ENCODE results near the gene MOB3B. TPM values are rescaled to one million over a fixed set of nuclear protein-coding genes. Genes with fewer than 3 reads are reported as not detected.
"Not testable (repeated sequence)": the region's sequence is repeated elsewhere in the genome, so short reads cannot be mapped to it uniquely, and the experiment has no call there.

Gene MOB3B
- total RNA-seq, 1 experiment from 2014 or later, result not detected

- in situ Hi-C loops (cut with HindIII; ENCODE audit: low sequenced_read_pairs), result no loop called here
Measured at GRCh38 chr9:27437652-27438373, 91.8 kb downstream of the MOB3B start.

GRCh38 chr9:27436234-27436633 lies 93.4 kb downstream of the MOB3B start:
- in situ Hi-C loops (cut with HindIII; ENCODE audit: low sequenced_read_pairs), result no loop called here
- DNase-seq (ENCODE audit: low spot score), result no peak

More at GRCh38 chr9:27437652-27438373, 91.8 kb downstream of the MOB3B start:
- DNase-seq (ENCODE audit: low spot score), result no peak

- no peak for DNase-seq (ENCODE audit: low spot score)
- in situ Hi-C loops (cut with HindIII; ENCODE audit: low sequenced_read_pairs), result no loop called here
Measured at GRCh38 chr9:27433631-27434325, 95.8 kb downstream of the MOB3B start.

GRCh38 chr9:27432308-27432707 lies 97.3 kb downstream of the MOB3B start:
- DNase-seq (ENCODE audit: low spot score), result no peak
- in situ Hi-C loops (cut with HindIII; ENCODE audit: low sequenced_read_pairs), result no loop called here

- in situ Hi-C loops (cut with HindIII; ENCODE audit: low sequenced_read_pairs), result no loop called here
Measured at GRCh38 chr9:27431543-27432147, 98.0 kb downstream of the MOB3B start.

DNA sequence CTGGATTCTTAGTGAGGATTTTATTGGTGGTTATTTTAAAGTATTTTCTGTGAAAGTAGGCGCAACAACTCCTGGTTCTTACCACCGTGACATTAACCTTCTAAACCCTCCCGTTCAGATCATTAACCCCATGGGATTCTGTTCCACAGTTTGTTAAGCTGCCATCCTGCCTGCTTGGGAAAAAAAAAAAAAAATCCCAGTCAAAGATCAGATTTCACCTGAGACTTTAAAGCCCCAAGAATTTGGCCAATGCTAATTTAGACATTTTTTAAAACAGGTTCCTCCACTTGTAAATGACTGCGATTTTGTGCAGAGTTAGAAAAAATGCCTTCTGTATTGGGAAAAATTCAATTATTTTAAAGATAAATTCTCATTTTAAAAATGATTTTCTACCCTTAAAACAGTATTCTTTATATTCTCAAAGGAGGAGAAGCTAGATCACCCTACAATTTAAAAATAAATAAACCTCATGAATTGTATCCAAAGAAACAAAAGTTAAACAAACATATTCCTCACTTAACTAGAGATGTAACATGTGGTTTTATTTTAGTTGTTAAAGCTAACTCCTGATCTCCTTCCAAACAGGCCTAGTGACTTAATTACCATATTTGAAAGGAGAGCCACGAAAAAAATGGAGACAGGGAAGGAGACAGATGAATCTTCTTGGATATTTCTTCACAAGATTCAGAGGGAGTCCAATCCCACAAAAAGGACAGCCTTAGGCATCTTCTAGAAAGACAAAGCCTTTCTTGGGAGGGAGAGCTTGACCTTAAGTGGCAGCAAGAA lies 98.7 kb downstream of the MOB3B start:
- in situ Hi-C loops (cut with HindIII; ENCODE audit: low sequenced_read_pairs), result no loop called here
- DNase-seq (ENCODE audit: low spot score), result no peak

More at GRCh38 chr9:27431543-27432147, 98.0 kb downstream of the MOB3B start:
- no peak for DNase-seq (ENCODE audit: low spot score)

- in situ Hi-C loops (cut with HindIII; ENCODE audit: low sequenced_read_pairs), result no loop called here
- no peak for DNase-seq (ENCODE audit: low spot score)
Measured at GRCh38 chr9:27429917-27430316, 99.7 kb downstream of the MOB3B start.

DNA sequence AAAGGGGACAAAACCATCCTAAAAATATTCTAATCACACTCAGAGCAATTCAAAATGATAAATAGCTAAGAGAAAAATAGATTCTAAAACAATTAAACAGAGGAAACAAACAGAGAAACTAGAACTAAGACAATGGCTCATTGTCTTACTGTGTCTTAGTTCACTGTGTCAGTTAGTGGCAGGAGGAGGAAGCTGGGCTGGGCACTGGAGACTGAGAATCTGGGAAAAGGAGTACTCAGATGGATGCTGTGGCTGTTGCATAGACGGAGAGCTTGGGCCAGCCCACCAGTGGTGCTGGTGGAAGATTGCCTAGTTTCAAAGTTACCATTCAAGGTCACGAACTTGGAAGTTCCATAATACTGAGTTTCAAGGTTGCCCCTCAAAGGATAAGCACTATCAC lies 100.2 kb downstream of the MOB3B start:
- no peak for DNase-seq (ENCODE audit: low spot score)
- in situ Hi-C loops (cut with HindIII; ENCODE audit: low sequenced_read_pairs), result no loop called here

DNA sequence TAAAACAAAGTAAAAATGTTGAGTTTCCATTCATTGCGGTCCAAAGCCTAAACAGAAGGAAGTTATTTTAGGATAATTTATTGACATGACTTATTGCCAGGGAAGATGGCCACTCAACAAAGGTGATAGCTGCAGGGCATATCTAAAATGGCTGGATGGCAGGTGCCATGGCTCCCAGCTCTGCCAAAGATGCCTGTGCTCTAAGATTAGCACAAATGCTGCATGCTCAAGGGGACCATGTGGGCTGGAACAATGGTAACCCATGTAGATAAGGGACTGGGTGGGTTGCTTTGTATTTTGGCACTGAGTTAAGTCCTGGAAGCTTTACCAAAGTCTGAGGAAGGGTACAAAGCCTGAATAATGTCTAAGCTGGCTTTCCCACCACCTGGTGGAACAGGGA lies 101.1 kb downstream of the MOB3B start:
- no peak for DNase-seq (ENCODE audit: low spot score)
- in situ Hi-C loops (cut with HindIII; ENCODE audit: low sequenced_read_pairs), result no loop called here

DNA sequence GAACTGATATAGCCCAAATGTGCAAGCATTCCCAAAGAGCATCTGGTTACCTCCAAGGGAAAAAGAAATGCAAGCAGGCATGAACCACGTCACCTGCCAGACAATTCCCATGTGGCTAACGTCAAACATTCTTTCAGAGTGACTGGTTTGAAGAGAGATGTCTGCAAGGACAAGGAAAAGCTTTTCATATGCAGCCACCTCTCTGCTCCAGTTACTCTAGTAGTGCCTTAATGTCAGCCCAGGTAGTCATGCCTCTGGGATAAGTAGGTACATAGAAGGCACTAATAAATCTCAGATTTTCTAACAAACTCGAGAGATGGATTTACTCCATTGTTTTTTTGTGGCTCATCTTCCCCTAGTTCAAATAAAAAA lies 102.4 kb downstream of the MOB3B start:
- DNase-seq (ENCODE audit: low spot score), result no peak
- in situ Hi-C loops (cut with HindIII; ENCODE audit: low sequenced_read_pairs), result no loop called here

DNA sequence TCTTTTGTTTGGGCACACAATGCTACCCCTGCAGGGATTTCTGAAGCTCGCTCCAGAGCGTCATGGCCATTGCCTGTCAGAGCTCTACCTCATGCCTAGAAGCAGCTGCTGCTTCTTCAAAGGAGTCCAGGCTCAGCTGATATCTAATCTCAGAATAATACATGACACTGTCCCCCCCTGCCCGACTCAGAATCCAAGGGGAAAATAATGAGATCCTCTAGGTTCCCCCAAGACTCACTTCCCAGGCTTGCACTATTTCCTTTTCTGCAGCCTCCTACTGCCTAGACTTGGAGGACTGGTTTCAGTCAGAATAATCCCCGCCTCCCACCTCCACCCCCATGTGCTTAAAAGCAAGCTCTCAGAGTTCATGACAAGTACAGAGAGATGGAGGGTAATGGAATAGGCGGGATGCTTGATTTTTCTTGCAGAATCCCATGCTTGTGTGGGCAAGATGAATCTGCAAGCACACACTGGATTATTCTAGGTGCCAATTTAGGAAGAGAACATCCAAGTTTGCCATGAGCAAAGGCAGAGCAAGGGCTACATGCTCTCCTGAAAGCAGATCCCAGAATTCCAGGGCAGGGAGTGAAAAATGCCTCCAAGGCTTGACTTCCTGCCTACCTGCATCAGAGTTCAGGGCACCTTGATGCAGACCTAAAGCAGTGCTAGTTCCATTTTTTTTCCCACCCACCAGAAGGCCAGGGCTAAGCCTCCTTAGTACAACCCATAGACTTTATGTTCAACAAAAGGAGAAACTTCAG lies 102.9 kb downstream of the MOB3B start:
- peak; percentile 69 for DNase-seq (ENCODE audit: low spot score)
- in situ Hi-C loops (cut with HindIII; ENCODE audit: low sequenced_read_pairs), result no loop called here

DNA sequence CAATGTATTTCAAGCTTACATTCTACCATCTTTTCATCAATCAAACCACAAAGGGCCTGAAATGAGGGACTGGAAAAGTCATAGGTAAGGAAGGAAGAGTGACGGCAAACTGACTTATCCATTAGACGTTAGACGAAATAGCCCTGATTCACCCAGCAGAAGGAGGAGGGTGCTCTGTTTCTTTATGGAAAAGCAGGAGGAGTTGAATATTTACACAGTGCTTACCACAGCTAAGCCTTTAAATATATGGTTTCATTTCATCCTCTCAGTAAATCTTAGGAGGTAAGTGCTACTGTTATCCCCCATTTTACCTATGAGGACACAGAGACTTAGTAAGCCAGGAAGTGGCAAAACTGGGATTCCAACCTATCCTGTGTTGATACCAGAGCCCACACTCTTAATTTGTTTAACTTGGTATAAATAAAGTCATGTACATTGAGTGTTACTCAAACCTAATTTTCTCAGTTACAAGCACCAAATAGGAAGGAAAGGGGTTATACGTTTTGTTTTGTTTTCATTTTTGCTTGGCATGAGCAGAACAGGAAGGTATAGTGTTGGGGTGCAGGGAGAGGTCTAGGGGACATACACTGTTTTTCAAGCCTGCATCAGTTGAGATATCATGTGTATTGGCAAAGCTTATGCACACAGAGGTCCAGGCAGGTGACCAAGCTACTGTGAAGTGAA lies 103.6 kb downstream of the MOB3B start:
- in situ Hi-C loops (cut with HindIII; ENCODE audit: low sequenced_read_pairs), result no loop called here
- DNase-seq (ENCODE audit: low spot score), result no peak

GRCh38 chr9:27423915-27424710 lies 105.5 kb downstream of the MOB3B start:
- no peak for DNase-seq (ENCODE audit: low spot score)
- in situ Hi-C loops (cut with HindIII; ENCODE audit: low sequenced_read_pairs), result no loop called here

- in situ Hi-C loops (cut with HindIII; ENCODE audit: low sequenced_read_pairs), result no loop called here
- DNase-seq (ENCODE audit: low spot score), result no peak
Measured at GRCh38 chr9:27422279-27422834, 107.3 kb downstream of the MOB3B start.

DNA sequence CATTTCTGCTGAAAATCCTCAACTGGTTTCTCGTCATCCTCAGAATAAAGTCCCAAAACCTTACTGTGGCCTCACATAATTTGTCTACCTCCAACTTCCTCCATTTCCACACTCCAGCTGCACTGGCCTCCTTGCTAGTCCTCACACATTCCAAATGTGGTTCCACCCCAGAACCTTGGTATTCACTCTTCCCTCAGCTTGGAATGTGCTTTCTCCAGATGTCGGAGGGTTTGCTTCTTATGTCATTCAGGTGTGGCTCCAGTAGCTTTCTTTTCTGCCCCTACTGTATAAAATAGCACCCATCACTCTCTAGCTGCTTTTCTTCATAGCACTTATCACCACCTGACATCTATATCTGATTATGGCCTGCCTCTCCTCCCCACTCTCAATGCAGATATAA lies 108.0 kb downstream of the MOB3B start:
- in situ Hi-C loops (cut with HindIII; ENCODE audit: low sequenced_read_pairs), result no loop called here
- no peak for DNase-seq (ENCODE audit: low spot score)

DNA sequence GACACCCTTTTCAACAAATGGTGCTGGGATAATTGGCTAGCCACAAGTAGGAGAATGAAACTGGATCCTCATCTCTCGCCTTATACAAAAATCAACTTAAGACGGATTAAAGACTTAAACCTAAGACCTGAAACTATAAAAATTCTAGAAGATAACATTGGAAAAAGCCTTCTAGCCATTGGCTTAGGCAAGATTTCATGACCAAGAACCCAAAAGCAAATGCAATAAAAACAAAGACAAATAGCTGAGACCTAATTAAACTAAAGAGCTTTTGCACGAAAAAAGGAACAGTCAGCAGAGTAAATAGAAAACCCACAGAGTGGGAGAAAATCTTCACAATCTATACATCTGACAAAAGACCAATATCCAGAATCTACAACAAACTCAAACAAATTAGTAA lies 110.1 kb downstream of the MOB3B start:
- DNase-seq (ENCODE audit: low spot score); in situ Hi-C loops (cut with HindIII; ENCODE audit: low sequenced_read_pairs): not testable (repeated sequence)

- in situ Hi-C loops (cut with HindIII; ENCODE audit: low sequenced_read_pairs), result no loop called here
- DNase-seq (ENCODE audit: low spot score), result no peak
Measured at GRCh38 chr9:27414220-27414761, 115.3 kb downstream of the MOB3B start.
